Measurements from ENCODE around the gene KDM3A. TPM values are rescaled to one million over a fixed set of nuclear protein-coding genes. Genes with fewer than 3 reads are reported as not detected.
A peak's percentile ranks its signal among the peaks of the same experiment; 100 is the strongest.

KDM3A gene, protein sequence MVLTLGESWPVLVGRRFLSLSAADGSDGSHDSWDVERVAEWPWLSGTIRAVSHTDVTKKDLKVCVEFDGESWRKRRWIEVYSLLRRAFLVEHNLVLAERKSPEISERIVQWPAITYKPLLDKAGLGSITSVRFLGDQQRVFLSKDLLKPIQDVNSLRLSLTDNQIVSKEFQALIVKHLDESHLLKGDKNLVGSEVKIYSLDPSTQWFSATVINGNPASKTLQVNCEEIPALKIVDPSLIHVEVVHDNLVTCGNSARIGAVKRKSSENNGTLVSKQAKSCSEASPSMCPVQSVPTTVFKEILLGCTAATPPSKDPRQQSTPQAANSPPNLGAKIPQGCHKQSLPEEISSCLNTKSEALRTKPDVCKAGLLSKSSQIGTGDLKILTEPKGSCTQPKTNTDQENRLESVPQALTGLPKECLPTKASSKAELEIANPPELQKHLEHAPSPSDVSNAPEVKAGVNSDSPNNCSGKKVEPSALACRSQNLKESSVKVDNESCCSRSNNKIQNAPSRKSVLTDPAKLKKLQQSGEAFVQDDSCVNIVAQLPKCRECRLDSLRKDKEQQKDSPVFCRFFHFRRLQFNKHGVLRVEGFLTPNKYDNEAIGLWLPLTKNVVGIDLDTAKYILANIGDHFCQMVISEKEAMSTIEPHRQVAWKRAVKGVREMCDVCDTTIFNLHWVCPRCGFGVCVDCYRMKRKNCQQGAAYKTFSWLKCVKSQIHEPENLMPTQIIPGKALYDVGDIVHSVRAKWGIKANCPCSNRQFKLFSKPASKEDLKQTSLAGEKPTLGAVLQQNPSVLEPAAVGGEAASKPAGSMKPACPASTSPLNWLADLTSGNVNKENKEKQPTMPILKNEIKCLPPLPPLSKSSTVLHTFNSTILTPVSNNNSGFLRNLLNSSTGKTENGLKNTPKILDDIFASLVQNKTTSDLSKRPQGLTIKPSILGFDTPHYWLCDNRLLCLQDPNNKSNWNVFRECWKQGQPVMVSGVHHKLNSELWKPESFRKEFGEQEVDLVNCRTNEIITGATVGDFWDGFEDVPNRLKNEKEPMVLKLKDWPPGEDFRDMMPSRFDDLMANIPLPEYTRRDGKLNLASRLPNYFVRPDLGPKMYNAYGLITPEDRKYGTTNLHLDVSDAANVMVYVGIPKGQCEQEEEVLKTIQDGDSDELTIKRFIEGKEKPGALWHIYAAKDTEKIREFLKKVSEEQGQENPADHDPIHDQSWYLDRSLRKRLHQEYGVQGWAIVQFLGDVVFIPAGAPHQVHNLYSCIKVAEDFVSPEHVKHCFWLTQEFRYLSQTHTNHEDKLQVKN (N-terminal part only)
- 12.5 and 27.9 TPM in 2 replicates for total RNA-seq (2014; rRNA removed; shearing (Covaris generic); ENCODE audit: low replicate concordance)

DNA sequence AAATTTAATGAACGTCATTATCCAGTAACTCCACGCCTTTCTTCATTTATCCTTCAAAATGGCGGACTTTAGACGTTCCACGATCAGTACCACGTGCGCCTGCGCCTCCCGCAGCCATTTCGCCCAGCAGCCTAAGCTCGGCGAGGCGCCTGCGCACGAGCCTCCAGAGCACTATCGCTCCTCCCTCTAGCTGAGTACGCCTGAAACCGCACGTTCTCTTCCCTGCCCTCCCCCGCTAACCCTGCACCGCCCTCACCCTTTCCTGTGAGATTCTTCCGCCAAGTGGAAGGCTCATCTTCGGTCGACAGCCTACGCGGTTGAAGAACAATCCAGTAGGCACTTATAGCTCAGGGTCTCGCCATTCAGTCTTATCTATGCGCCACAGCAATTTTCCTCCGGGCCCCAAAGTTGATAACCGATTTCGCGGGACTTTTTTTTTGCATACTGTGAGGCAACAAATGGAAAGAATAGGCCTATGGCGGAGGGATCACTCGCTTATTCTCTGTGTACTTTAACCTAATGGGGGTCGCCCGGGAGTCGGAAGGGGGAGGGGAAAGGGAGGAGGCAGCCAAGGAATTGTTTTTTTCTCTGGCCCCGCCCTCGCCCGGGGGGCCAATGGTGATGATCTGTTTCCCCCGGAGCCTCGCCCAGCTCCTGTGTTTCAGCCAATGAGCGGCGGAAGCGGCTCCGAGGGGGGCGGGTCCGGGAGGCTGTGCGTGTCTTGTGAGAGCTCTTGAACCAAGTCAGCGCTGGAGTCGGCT lies at the start of gene KDM3A:
KDM3A (plus strand) TSS at position 741 of the 761 bp plus-strand sequence. CDS start 677 bp downstream, outside the sequence.
- H3K9me3 ChIP-seq = peaks cover 21% of the 10 kb centered on the region
- peak; percentile 99 for DNase-seq
- peak within 1 kb of the TSS; percentile 69 for H3K4me3 ChIP-seq
- peaks cover 25% of the 10 kb centered on the region for H3K36me3 ChIP-seq
- no peaks in the 10 kb centered on the region for H3K27me3 ChIP-seq

DNA sequence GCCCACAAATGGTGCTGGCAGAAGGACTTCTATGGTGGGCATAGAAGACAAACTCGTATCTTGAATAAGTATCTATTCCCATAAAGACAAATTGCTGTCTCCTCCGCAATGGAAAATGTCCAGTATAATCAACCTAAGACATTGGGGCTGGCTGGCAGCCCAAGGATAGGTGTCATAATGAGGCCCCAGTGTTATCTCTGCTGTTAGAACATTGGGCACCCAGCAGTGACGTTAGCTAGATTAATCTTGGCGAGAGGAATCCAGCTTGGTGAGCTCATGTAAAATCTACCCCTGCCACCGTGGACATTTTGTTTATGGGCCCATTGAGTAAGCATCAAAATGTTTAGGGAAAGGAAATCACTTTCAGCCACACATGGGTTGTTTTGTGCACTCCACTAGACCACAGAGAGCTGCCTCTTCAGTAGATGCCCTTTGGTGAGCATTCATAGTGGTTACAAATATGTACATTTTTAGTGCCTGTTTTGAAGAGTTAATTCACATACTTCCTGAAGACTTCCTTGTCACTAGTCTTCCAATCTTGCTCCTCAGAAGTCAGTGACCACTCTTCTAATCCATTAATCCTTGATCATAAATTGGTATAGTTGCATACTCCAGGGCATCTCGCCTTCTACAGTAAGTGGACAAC lies 48.2 kb upstream of the KDM3A start:
- no peak for DNase-seq
- Histone ChIP-seq H3K36me3 (no peaks in the 10 kb centered on the region), H3K9me3 (no peaks in the 10 kb centered on the region), H3K4me3 (no peak overlapping the region), H3K27me3 (no peaks in the 10 kb centered on the region)

DNA sequence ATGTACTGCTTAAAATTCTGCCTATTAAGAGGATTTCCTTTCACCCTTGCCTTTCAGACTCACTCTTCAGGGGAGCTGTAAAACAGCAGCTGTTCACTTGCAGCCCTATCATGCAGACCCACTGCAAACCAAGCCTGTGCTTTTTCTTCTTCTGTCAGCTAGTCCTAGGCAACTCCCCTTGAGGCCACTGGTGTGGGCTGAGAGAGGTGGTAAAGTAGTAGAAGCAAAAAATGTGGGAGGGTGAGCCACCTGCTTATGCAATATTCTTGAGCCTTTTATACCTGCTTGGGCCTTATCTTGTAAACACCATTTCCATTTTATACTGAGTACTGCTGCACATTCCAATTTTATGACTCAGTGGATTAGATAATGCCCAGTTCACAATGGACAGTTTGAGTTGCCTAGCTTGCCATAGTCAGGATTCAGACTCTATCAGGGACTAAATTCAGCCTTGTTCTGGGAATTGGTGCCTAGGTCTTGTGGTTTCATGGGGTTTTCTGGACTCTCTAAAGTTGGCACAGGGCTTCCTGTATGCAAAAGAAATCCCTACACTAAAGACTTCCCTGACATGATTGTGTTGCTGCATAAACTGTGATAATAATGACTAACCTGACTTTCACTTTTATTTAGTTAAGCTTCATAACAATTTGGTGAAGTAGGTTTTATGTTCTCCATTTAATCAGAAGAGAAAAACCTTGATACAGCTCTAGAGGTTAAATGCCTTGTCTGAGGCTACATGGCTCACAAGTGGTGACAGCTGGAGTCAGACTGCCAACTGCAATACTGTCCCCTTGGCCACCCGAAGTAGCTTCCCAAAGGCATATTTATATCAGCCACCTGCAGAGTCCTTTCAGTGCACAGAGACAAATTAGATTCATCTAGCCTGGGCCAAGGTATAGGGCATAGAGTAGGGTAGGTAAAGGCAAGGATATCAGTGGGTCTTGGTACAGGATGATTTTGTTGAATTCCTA lies 47.4 kb upstream of the KDM3A start:
- no peak overlapping the region for H3K4me3 ChIP-seq
- DNase-seq = peak; percentile 25
- H3K27me3 ChIP-seq = no peaks in the 10 kb centered on the region
- H3K9me3 ChIP-seq = no peaks in the 10 kb centered on the region
- H3K36me3 ChIP-seq = no peaks in the 10 kb centered on the region

DNA sequence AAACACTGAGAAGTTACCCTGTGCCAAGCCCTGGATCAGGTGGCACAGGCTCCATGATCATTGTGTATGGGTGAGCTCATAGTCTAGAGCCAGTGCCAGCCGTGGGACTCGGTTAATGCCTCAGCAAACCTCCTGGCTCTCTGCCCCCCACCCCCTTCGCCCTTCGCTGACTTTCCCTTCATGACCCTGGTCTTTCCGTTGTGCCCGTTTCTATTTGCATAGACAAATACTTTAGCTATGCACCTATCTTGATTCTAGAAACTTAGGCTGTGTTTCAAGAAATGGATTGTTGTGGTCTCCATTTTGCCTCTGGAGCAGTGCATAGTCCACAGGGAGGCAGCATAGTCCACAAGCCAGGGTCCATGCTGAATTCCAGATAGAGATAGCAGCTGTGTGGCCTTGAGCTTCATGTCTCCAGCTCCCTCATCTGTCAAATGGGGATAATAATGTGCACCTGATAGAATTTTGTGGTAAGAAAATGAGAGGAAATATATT lies 44.8 kb upstream of the KDM3A start:
- no peaks in the 10 kb centered on the region for H3K9me3 ChIP-seq
- H3K4me3 ChIP-seq = no peak overlapping the region
- H3K27me3 ChIP-seq = no peaks in the 10 kb centered on the region
- no peaks in the 10 kb centered on the region for H3K36me3 ChIP-seq
- peak; percentile 55 for DNase-seq

DNA sequence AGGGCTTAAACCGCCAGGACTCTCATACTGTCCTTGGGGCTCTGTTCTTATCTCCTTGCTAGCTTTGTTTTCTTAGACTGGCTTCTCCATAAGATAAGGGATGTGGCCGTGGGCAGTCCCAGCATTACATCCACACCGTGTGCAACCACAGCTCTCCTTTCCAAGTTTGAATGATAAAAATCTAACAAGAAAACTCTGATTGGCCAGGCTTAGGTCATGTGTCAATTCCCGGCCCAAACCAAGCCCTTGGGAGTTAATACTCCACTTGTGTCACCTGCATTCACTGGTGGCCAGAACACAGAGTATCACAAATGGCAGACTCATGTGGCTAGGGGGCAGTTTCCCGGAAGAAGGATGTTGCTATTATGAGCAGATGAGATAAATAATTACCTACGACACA lies 43.2 kb upstream of the KDM3A start:
- H3K36me3 ChIP-seq = no peaks in the 10 kb centered on the region

DNA sequence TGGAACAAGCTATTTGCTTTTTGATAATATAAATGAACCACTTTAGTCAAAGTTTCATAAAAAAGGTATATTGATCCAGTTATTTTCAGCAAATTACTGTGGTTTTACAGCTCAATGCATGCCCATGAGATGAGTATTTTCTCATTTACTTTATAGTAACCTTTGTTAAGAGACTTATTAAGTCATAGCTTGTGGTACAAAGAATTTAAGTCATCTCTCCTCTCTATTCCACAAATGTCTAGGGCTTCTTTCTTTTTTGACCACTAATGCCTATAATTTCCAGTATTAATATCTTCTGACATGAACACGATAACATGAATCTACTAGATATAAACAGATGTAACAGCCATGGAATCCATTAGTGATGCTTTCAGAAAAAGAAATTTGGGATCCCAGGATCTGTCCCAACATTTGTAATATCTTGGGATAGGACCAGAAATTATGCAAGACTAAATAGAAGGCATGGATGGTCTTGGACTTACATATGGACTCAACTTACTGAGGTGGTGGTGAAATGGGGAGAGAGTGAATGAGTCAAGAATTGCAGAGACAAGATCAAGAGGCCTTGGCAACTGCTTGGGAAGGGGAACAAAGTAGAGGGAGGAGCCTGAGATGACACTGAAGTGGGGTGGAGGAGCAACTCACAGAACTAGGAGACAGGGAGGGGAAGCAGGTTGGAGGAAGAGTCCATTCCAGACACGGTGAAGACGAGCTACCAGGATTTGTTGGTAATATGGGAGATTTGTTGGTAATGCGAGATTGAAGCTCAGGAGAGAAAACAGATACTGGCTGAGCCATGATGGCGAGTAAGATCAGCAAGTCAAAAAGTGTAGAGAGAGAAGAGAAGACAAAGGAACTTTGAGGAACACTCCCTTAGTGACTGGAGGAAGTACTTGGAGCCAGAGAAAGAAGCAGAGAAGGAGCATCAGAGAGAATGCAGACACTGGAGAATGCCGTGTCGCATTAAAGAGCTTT lies 42.4 kb upstream of the KDM3A start:
- Histone ChIP-seq H3K27me3 (no peaks in the 10 kb centered on the region), H3K36me3 (no peaks in the 10 kb centered on the region), H3K4me3 (no peak overlapping the region), H3K9me3 (no peaks in the 10 kb centered on the region)
- DNase-seq = no peak

More for the DNA sequence above, 43.2 kb upstream of the KDM3A start:
- Histone ChIP-seq H3K4me3 (no peak overlapping the region), H3K27me3 (no peaks in the 10 kb centered on the region), H3K9me3 (no peaks in the 10 kb centered on the region)
- DNase-seq = no peak

DNA sequence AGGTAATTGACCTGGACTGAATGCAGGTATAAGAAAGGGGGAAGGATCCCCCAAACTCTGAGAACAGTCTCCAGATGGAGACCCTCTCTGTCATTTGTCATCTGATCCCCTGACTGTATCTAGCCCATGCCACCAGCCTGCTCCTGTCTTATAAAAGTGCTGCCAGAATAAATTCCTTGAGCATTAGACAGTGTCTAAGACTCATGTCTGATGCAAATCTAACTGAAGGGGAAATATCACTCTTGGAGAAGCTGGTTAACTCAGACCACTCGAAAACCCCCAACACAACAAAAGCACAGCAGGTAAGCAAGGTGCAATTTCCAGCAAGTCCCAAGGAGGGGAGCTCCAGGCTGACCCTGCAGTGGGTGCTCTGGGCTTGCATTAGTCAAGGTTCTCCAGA lies 40.9 kb upstream of the KDM3A start:
- Histone ChIP-seq H3K27me3 (no peaks in the 10 kb centered on the region), H3K4me3 (no peak overlapping the region), H3K36me3 (no peaks in the 10 kb centered on the region), H3K9me3 (no peaks in the 10 kb centered on the region)
- DNase-seq = no peak

DNA sequence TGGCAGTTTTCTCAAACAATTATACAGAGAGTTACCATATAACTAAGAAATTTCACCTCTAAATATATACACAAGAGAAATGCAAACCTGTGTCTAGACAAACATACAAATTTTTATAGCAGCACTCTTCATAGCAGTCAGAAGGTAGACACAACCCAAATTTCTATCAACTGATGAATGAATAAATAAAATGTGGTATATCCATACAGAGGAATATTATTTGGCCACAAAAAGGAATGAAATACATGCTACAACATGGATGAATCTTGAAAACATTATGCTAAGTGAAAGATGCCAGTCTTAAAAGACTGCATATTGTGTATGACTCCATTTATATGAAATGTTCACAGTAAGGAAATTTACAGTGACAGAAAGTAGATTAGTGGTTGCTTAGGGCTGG lies 30.6 kb upstream of the KDM3A start:
- Histone ChIP-seq H3K9me3 (no peaks in the 10 kb centered on the region), H3K4me3 (no peak overlapping the region), H3K36me3 (no peaks in the 10 kb centered on the region), H3K27me3 (peaks cover 8% of the 10 kb centered on the region)
- no peak for DNase-seq

DNA sequence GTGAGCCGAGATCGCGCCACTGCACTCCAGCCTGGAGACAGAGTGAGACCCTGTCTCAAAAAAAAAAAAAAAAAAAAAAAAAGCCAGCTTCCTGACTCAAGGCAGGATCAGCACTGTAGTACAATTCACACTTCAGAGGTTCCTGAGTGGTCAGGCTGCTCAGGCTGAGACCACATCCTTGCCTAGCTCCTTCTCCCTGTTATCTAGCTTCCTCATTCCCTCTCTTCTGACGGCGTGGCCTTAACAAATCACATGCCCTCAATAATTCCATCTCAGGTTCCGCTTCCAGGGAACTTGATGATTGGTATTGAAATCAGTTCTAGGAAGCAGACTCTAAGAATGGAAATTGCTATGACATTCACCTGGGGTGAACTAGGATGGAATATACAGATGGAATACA lies 29.8 kb upstream of the KDM3A start:
- no peak for DNase-seq
- no peak overlapping the region for H3K4me3 ChIP-seq
- H3K9me3 ChIP-seq = no peaks in the 10 kb centered on the region
- H3K36me3 ChIP-seq = no peaks in the 10 kb centered on the region
- H3K27me3 ChIP-seq = peaks cover 8% of the 10 kb centered on the region

DNA sequence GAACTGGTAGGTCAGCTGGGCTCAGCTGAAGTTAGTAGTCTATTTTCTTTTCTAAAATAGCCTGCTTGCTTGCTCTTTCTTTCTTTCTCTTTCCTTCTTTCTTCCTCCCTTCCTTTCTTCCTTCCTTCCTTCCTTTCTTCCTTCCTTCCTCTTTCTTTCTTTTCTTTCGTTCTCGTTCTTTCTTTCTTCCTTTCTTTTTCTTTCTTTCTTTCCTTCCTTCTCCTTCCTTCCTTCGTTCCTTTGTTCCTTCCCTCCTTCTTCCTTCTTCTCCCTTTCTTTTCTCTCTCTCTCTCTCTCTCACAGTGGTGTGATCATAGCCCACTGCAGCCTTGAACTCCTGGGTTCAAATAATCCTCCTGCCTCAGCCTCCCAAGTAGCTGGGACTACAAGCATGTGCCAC lies 29.2 kb upstream of the KDM3A start:
- peaks cover 8% of the 10 kb centered on the region for H3K27me3 ChIP-seq
- H3K9me3 ChIP-seq = no peaks in the 10 kb centered on the region
- no peaks in the 10 kb centered on the region for H3K36me3 ChIP-seq
- no peak overlapping the region for H3K4me3 ChIP-seq
- DNase-seq = no peak

DNA sequence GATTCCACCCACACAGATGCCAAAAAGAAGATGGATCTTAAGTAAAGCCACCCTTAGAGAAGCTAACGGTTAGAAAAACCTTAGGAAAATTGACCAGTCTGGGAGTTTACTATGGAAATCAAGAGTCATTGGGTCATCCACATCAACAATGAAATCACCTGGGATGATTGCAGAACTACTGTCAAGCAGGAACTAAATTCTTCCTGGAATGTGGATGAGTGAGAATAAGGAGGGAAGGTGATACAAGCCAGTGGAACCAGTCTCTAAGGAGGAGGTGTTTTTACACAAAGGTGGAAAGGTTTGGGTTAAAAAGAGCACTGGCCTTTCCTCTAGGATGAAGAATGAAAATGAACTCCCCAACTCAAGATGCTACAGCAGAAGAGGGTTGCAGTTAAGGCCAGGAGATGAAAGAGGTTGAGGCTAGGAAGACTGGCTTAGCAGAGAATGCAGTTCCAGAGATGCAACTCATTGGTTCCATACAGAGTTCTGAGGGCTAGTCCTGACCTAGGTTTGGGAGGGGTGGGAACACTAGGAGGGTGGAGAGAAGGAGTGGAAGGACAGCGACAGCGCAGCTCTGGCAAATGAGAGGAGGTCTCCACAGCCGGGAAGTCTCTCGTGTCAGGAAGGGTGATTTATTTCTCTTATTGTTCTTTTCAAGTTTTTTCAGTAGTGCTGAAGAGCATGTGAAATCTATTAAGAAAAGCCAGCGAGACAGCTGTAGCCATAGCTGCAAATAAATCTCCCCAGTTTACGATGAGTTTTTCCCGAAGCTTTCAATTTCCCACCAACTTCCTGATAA lies 27.7 kb upstream of the KDM3A start:
- H3K4me3 ChIP-seq = no peak overlapping the region
- H3K36me3 ChIP-seq = no peaks in the 10 kb centered on the region
- no peaks in the 10 kb centered on the region for H3K9me3 ChIP-seq
- DNase-seq = no peak
- H3K27me3 ChIP-seq = peaks cover 8% of the 10 kb centered on the region

DNA sequence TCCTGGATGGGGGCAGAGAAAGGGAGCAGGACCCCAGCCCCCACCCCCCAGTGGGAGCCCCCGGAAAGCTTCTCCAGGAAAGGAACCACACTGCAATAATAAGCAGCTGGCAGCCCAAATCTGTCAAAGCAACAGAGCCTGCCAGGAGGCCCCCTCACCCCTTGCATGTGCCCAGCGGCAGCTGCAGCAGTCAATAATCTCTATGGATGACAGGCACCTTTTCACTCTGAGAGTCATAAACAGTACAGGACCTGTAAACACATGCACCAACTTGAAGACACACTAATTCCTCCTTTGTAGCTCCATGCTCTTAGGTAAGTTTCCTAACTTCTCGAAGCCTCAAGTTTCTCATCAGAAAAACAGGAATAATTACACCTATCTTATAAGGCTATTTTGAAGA lies 26.2 kb upstream of the KDM3A start:
- DNase-seq = no peak
- H3K4me3 ChIP-seq = no peak overlapping the region

DNA sequence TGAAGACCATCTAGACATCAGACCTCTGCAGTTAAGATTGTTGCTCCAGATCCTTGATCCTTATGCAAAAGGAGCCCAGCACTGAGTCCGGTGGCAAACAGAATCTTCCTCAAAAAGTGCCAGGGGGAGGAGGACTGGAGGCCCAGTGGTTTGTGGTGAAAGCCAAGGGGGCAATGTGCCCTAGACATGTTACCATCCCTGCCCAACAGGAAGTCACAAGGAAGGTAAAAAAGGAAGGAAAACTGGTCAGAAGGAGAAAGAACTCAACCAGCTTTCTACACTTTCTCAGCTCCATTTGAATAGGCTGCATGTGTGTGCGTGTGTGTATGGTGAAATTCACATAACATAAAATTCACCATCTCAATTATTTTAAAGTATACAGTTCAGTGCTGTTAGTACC lies 25.0 kb upstream of the KDM3A start:
- H3K27me3 ChIP-seq = peaks cover 8% of the 10 kb centered on the region
- DNase-seq = no peak
- H3K9me3 ChIP-seq = no peaks in the 10 kb centered on the region
- no peaks in the 10 kb centered on the region for H3K36me3 ChIP-seq
- no peak overlapping the region for H3K4me3 ChIP-seq

More for the DNA sequence above, 26.2 kb upstream of the KDM3A start:
- Histone ChIP-seq H3K27me3 (peaks cover 8% of the 10 kb centered on the region), H3K9me3 (no peaks in the 10 kb centered on the region), H3K36me3 (no peaks in the 10 kb centered on the region)
